Kidney (tissue), 14 donors: ENCODE data around the gene SPRYD3. TPM values are rescaled to one million over a fixed set of nuclear protein-coding genes. Genes with fewer than 3 reads are reported as not detected.

ENCODE experiments used
- DNase-seq, 5 donors: peaks; one replicate each; pipeline ENCODE4 v3.0.0-alpha.2; 2013 to 2020
- FAIRE-seq: peaks from 2 replicates; lab custom pipeline; 2012; peaks lifted over from hg19 to GRCh38; lab: Jason Lieb, UNC
- H3K27ac ChIP-seq, 2 donors: one replicate each; pipeline ENCODE4 v1.7.0; 2013; ENCODE audit warnings: low read depth in 2 of 2, low read length in 2 of 2, inconsistent platforms in 1 of 2
- H3K27me3 ChIP-seq: one replicate; pipeline ENCODE4 v1.7.1; 2013; ENCODE audit warnings: low read length, inconsistent platforms; ENCODE audit not compliant: control insufficient read depth, insufficient read depth
- H3K36me3 ChIP-seq, 3 donors: one replicate each; pipeline versions ENCODE4 v1.7.0 to v1.7.1; 2013; ENCODE audit warnings: low read length in 3 of 3, control low read depth in 1 of 3, inconsistent platforms in 1 of 3; ENCODE audit not compliant: insufficient read depth in 3 of 3, control insufficient read depth in 2 of 3
- H3K4me1 ChIP-seq, 3 donors: one replicate each; pipeline versions ENCODE4 v1.7.0 to v1.7.1; 2013; ENCODE audit warnings: low read length in 3 of 3, inconsistent platforms in 1 of 3, low read depth in 1 of 3; ENCODE audit not compliant: control insufficient read depth in 2 of 3, insufficient read depth in 2 of 3
- H3K4me3 ChIP-seq, 3 donors: one replicate each; pipeline versions ENCODE4 v1.7.0 to v1.8.1; 2013; ENCODE audit warnings: low read length in 3 of 3, control low read depth in 1 of 3, inconsistent platforms in 1 of 3
- H3K9ac ChIP-seq, 3 donors: one replicate each; pipeline versions ENCODE4 v1.7.0 to v1.7.1; 2013; ENCODE audit warnings: low read length in 3 of 3, control low read depth in 1 of 3, inconsistent platforms in 1 of 3
- H3K9me3 ChIP-seq, 3 donors: one replicate each; pipeline versions ENCODE4 v1.7.0 to v1.7.1; 2013; ENCODE audit warnings: low read length in 3 of 3, control low read depth in 1 of 3, inconsistent platforms in 1 of 3; ENCODE audit not compliant: control insufficient read depth in 2 of 3, insufficient read depth in 1 of 3
- intact Hi-C: fragments of 100-400 bp; cut with DNase I; formaldehyde crosslinking; loops from one replicate; pipeline ENCODE4 v1.11.1; 2022
- polyA plus RNA-seq: library from polyadenylated mRNA; stranded (reverse); fragments of 350-450 nt; fragmentation: Illumina TruSeq; extraction: RNeasy Lipid Tissue Mini Kit (QIAGEN cat#74804); gene quantifications from one replicate; pipeline ENCODE4 v1.2.3, GENCODE V29; 2014; ENCODE audit warnings: low read depth, low replicate concordance; ENCODE audit not compliant: insufficient read depth
- total RNA-seq: library from RNA; stranded (reverse); fragmentation: NEBNext Ultra II Directional; extraction: Animal tissue kit (Norgen Biotek cat#: 25700); gene quantifications from one replicate; pipeline ENCODE4 v1.2.1, GENCODE V29; 2021
- TF ChIP-seq, protein P1 (sequence below): IDR thresholded peaks from 3 replicates; pipeline ENCODE4 v1.5.1; 2012; ENCODE audit warnings: mild to moderate bottlenecking, moderate library complexity, borderline replicate concordance; ENCODE audit not compliant: insufficient read depth; ENCODE audit errors: extremely low read depth
- donor health status: control.
- donor health status: control.
- donor health status: control.
- donor health status: control.
- donor health status: control.
- donor health status: DM: yes; HTN: yes; CAD: no.
- donor health status: Normal renal cell carcinoma (clear cell type).

Gene SPRYD3
- total and polyA plus RNA-seq, 2 donors from 2014 or later, result 40.0 to 72.3 TPM

DNA sequence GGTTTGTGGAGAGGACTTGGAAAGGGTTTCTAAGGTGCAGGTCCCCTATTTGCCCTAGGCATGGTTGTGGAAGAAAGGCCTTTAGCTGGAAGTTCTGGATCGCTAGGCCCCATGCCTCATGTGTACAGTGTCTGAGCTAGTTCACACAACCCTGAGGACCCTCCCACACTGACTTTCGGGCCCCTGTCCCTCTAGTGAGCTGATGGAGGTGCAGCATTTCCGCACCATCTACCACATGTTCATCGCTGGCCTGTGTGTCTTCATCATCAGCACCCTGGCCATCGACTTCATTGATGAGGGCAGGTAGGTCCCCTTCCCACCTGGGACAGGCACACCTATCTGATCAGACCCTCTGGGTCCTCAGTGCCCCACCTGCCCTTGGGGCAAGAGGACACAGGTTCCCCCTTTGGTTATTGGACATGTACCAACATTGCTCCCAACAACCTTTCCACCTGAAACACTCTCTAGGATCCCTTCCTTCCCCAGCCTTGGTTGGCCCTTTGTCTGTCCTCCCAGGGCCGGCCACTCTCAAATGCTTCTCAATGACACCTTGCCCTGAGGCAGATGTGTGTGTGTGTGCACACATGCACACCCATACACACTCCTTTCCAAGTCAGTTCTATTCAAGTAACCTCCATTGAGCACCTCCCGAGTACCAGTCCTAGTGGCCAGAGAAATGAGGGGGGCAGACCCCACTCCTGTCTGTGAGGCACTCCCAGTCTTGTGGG is 26.7 kb upstream of the SPRYD3 start:
- H3K27ac ChIP-seq, result no peak overlapping the region
- TF ChIP-seq, protein P1, sequence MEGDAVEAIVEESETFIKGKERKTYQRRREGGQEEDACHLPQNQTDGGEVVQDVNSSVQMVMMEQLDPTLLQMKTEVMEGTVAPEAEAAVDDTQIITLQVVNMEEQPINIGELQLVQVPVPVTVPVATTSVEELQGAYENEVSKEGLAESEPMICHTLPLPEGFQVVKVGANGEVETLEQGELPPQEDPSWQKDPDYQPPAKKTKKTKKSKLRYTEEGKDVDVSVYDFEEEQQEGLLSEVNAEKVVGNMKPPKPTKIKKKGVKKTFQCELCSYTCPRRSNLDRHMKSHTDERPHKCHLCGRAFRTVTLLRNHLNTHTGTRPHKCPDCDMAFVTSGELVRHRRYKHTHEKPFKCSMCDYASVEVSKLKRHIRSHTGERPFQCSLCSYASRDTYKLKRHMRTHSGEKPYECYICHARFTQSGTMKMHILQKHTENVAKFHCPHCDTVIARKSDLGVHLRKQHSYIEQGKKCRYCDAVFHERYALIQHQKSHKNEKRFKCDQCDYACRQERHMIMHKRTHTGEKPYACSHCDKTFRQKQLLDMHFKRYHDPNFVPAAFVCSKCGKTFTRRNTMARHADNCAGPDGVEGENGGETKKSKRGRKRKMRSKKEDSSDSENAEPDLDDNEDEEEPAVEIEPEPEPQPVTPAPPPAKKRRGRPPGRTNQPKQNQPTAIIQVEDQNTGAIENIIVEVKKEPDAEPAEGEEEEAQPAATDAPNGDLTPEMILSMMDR, result no peak
- no peak for FAIRE-seq
- no peaks in the 10 kb centered on the region for H3K27me3 ChIP-seq
- no peak overlapping the region for H3K9ac ChIP-seq
- peaks cover 0 to 18% (median 17%) of the 10 kb centered on the region in 3 donors for H3K4me1 ChIP-seq
- intact Hi-C loops, result no loop called here
- H3K4me3 ChIP-seq, result no peak overlapping the region
- DNase-seq, result no peak
- H3K36me3 ChIP-seq, result no peaks in the 10 kb centered on the region
- no peaks in the 10 kb centered on the region for H3K9me3 ChIP-seq

DNA sequence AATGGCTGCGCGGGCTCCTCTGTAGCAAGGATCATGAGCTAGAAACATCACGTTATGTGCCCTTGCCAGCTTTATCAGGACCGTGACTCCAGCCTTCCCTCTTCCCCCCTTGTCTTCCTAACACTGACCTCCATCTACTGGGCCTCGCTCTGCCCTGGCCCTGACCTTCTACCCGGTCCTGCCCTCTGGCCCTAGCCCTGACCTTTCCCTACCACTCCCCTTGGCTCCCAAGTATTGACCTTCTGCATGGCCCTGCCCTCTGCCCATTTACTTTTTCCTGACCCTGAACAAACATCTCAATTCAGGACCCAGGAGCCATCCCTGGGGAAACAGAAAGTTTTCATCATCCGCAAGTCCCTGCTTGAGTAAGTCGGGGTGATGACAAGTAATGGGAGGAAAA is 26.1 kb upstream of the SPRYD3 start:
- Histone ChIP-seq H3K36me3 (no peaks in the 10 kb centered on the region), H3K27ac (no peak overlapping the region)
- DNase-seq, result no peak

DNA sequence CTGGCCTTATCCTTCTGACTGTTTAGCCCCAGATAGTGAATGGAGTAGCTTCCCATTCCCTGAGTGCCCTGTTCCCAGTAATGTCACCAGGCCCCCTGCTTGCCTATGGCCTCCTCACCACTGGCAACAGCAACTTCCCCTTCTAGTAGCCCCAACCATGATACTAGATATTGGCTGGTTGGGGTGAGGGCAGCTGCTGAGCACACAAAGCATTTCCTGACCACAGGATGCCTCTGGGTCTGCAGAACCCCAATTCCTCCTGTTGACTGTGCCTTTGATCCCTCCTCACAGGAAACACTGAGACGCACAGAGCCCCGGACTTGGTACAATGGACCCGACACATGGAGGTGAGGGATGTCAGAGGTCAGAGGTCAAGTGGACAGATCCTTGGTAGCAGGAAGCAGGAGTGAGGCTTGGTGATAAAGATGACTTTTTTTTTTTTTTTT is 24.7 kb upstream of the SPRYD3 start:
- FAIRE-seq, result no peak
- no peak overlapping the region for H3K4me3 ChIP-seq
- H3K27ac ChIP-seq, result peak overlapping the region in 1 of 2 donors; percentile 67
- DNase-seq, result no peak
- H3K9me3 ChIP-seq, result no peaks in the 10 kb centered on the region
- TF ChIP-seq, protein P1, result no peak
- intact Hi-C loops, result no loop called here
- H3K36me3 ChIP-seq, result no peaks in the 10 kb centered on the region
- H3K4me1 ChIP-seq, result peaks cover 3 to 24% (median 21%) of the 10 kb centered on the region in 3 donors
- H3K9ac ChIP-seq, result no peak overlapping the region
- no peaks in the 10 kb centered on the region for H3K27me3 ChIP-seq

More for the DNA sequence above, 26.1 kb upstream of the SPRYD3 start:
- intact Hi-C loops, result no loop called here
- H3K27me3 ChIP-seq, result no peaks in the 10 kb centered on the region
- TF ChIP-seq, protein P1, result no peak
- FAIRE-seq, result no peak
- H3K4me1 ChIP-seq, result peaks cover 0 to 21% (median 17%) of the 10 kb centered on the region in 3 donors
- no peak overlapping the region for H3K4me3 ChIP-seq
- H3K9ac ChIP-seq, result no peak overlapping the region
- no peaks in the 10 kb centered on the region for H3K9me3 ChIP-seq
